Body of pancreas (tissue), 4 donors: ENCODE data around the gene EGLN1.

ENCODE experiments used
- CTCF ChIP-seq, 7 experiments: fragments of 450-650 bp in 4 of 7; fragments of 200-600 bp in 3 of 7; sonication (generic) in 3 of 7; IDR thresholded peaks; one replicate each; pipeline ENCODE4 v1.5.1; 2016 to 2019; ENCODE audit warnings: antibody characterized with exemption in 7 of 7
- POLR2A ChIP-seq, 3 donors: fragments of 450-650 bp; IDR thresholded peaks; one replicate each; pipeline ENCODE4 v1.6.1; 2016; ENCODE audit warnings: antibody characterized with exemption in 3 of 3, mild to moderate bottlenecking in 2 of 3

GRCh38 chr1:231446138-231446537, 24.1 kb upstream of the EGLN1 start:
- no peak for TF ChIP-seq CTCF (IDR thresholded peaks at IDR 0.05)
- TF ChIP-seq POLR2A (IDR thresholded peaks at IDR 0.05), result no peak
